HG03354 (cell line): ENCODE measurements around the gene ARHGDIG.
"Not testable (repeated sequence)": the region's sequence is repeated elsewhere in the genome, so short reads cannot be mapped to it uniquely, and the experiment has no call there.

Experiments used
- ATAC-seq: cut with Tn5 transposase; IDR thresholded peaks from one replicate; pipeline ENCODE4 v1.9.1; 2021; ENCODE audit warnings: mild to moderate bottlenecking; ENCODE audit not compliant: unreplicated experiment, poor library complexity, severe bottlenecking

The ARHGDIG gene

GRCh38 chr16:321532-321931 lies 41.1 kb downstream of the ARHGDIG start:
- ATAC-seq = no peak

- no peak for ATAC-seq
These were observed 42.2 kb downstream of the ARHGDIG start for GRCh38 chr16:322476-323143.

- ATAC-seq = no peak
These were observed 43.7 kb downstream of the ARHGDIG start for GRCh38 chr16:324201-324450.

- no peak for ATAC-seq
These were observed 44.3 kb downstream of the ARHGDIG start for GRCh38 chr16:324451-325334.

- no peak for ATAC-seq
These were observed 45.2 kb downstream of the ARHGDIG start for GRCh38 chr16:325375-326145.

GRCh38 chr16:330741-331140 lies 50.4 kb downstream of the ARHGDIG start:
- ATAC-seq = no peak

GRCh38 chr16:331181-331814 lies 50.9 kb downstream of the ARHGDIG start:
- ATAC-seq = not testable (repeated sequence)
